Activated T-cell treated with anti-CD3 and anti-CD28 coated beads for 48 hours (primary cell): ENCODE measurements around the gene PRR7.

Experiments
- DNase-seq: peaks from one replicate; pipeline ENCODE4 v3.0.0-alpha.2; 2020; ENCODE audit warnings: low read depth

Gene PRR7

DNA sequence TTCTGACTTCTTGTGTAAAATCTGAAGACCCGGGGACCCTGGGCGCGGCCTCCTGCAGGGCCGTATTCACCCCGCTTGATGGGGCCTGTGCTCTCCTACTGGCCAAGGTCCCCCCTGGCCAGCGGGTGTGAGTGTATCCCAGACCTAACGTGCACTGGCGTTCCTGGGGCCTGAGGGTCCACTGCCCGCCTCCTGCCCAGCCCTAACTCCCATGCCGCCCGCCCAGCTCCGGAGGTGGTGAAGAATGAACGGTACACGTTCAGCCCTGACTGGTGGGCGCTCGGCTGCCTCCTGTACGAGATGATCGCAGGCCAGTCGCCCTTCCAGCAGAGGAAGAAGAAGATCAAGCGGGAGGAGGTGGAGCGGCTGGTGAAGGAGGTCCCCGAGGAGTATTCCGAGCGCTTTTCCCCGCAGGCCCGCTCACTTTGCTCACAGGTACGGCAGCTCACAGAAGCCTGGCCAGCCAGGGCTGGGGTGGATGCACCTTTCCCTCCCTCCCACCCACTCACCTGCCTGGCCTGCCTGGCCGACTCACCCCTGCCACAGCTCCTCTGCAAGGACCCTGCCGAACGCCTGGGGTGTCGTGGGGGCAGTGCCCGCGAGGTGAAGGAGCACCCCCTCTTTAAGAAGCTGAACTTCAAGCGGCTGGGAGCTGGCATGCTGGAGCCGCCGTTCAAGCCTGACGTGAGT is 10.6 kb upstream of the PRR7 start:
- DNase-seq, result no peak

DNA sequence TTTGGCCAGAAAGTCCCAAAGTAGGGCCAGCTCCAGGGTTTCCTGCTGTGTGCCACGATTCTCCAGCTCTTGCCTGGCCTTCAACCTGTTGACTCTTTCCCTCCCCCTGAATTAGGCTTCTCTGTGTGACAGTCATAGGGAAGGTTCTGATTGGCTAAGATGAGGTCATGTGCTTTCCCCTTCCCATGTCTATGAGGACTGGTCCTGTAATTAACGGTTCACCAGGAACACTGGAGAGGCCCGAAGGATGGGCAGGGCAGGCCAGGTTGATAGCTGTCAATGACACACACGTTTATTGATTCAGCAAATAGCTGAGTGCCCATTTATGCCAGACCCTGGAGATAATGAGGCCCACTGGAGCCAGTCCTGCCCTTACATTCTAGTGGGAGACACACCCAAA is 9.0 kb upstream of the PRR7 start:
- no peak for DNase-seq

DNA sequence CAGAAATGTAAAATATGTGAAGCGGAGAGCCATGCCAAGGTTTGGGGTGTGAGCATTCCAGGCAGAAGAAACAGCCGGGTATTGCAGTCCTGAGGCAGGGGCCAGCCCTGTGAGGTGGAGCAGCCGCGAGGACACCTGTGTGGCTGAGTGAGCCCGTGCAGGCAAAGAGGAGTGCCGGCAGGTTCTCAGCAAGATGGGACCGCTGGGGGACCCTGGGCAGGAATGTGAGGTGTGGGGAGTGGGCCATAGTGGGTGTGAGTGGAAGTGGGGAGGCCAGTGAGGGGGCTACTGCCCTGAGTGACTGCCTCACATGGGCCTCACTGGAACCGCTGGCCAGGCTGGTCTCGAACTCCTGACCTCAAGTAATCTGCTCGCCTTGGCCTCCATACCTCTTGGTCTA is 8.1 kb upstream of the PRR7 start:
- DNase-seq, result no peak

DNA sequence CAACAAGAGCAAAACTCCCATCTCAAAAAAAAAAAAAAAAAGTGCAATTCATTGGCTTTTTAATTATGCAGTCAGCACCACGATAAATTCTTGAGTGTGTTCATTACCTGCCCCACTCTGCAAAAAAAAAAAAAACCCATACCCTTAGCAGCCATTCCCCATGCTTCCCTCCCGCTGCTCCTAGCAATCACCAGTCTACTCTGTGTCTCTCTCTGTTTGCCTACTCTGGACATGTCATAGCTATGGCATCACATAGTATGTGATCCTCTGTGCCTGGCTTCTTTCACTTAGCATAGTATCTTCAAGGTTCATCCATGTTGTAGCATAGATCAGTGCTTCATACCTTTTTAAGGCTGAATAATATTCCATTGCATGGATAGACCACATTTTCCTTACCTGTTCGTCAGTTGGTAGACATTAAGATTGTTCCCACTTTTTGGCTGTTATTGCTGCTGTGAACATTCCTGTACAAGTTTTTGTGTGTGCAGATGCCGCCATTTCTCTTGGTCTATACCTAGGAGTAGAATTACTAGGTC is 7.0 kb upstream of the PRR7 start:
- DNase-seq, result no peak

DNA sequence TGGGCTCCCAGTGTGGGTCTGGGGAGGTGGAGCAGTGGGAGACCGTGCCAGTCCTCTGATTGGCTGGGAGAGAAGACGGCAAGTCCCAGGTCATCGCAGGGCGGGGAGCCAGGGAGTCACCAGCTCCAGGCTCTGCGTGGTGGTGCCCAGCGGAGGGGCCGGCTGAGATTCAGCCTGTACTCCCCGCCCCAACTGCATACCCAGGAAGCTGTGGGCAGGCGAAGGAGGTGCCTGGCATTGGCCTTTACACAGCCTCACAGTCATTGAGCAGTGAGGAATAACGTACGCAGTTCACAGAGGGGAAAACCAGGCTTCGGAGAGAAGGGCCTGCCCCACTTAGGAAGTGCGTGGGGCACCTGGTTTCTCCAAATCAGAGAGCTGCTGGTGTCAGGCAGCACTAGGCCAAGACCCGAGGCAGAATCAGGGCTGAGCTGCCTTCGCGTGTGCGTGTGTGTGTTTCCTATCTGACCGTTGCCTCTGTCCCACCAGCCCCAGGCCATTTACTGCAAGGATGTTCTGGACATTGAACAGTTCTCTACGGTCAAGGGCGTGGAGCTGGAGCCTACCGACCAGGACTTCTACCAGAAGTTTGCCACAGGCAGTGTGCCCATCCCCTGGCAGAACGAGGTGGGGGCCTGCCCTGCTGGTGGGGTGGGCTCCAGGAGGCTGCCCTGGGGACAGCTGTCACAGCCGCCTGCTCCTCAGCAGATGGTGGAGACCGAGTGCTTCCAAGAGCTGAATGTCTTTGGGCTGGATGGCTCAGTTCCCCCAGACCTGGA is 6.2 kb upstream of the PRR7 start:
- no peak for DNase-seq

DNA sequence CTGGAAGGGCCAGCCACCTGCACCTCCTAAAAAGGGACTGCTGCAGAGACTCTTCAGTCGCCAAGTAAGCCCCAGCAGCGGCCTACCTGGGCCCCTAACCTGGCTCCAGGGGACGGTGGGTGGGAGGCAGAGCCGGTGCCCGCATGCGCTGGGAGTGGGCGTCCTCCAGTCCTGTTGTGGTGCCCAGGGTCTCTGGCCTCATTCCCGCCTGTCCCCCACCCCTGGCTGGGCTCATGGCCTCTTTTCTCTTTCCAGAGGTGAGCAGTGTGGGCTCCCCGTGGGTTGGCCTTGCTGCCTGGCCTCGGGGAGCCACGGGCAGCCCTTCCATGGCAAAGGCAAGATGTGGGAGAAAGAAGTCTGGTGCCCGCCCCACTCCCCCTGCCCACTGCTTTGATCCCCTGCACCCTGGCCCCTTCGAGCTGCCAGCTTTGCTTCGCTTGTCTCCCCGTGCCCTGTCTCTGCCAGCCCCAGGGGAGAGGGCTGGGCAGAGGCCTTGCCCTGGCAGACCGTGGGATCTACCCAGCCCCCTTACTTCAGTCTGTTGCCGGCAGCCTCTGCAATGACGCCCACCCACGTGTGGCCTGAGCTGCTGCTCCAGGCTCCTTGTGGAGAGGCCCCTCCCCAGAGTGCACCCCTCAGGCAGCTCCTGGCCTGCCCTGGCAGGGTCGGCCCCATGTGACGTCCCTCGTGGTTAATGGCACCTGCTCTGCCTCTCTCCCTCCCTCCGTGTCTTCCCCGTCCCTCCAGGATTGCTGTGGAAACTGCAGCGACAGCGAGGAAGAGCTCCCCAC is 5.4 kb upstream of the PRR7 start:
- no peak for DNase-seq

DNA sequence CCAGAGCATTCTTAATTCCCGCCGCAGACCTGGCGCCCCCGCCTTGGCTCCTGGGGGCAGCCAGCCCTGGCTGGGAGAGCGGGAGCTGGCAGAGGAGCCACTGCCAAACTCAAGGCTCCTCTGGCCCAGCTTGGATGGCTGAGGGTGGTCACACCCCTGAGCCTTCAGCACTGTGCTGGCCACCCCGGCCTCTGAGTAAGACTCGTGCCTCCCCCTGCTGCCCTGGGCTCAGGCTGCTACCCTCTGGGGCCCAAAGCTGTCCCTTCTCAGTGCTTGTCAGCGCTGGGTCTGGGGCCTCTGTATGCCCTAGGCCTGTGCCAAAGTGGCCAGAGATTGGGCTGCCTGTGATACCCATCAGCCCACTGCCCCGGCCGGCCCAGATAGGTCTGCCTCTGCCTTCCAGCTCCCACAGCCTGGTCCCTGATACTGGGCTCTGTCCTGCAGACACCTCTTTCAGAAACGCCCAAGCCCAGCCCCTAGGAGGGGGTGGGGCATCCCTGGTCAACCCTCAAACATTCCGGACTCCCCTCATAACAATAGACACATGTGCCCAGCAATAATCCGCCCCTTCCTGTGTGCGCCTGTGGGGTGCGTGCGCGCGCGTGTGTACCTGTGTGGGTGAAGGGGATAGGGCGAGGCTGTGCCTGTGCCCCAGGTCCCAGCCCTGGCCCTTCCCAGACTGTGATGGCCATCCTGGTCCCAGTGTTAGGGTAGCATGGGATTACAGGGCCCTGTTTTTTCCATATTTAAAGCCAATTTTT is 4.4 kb upstream of the PRR7 start:
- no peak for DNase-seq

DNA sequence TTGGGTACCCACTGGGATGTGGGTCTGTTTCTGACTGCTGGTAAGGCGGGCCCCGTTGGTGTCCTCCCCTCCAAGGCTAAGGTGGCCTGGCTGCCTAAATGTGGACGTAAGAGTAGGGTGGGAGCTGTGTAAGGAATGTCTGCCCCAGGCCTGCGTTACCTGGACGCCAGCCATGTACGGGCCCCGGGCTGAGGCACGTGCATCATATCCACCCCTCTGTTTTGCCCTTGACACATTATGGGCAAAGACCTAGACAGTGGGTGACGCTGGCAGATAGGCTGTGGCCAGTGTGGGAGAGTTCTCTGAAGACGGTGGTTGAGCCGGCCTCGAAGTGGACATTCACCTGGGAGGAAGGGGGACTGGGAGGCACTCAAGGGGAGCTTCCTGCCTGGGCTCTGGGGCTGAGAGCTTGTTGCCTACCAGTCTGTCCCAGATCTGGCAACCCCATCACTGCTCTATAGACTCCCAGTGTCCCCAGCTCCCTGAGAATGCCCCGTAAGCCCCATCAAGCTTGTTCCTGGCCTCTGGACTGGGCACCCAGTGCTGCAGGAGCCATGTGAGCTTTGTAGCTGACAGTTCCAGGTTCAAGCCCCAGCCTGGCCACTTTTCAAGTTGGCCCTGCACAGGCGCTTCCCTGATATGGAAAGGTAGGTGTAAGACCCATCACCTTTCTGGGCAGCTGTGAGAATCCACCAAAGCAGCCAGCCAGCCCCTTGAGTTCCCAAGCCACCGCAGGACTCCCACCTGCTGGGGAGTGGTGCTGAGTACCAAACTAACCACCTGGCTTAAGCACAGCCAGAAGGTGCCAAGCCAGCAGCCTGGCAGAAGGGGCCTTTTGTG is 3.2 kb upstream of the PRR7 start:
- DNase-seq, result no peak

DNA sequence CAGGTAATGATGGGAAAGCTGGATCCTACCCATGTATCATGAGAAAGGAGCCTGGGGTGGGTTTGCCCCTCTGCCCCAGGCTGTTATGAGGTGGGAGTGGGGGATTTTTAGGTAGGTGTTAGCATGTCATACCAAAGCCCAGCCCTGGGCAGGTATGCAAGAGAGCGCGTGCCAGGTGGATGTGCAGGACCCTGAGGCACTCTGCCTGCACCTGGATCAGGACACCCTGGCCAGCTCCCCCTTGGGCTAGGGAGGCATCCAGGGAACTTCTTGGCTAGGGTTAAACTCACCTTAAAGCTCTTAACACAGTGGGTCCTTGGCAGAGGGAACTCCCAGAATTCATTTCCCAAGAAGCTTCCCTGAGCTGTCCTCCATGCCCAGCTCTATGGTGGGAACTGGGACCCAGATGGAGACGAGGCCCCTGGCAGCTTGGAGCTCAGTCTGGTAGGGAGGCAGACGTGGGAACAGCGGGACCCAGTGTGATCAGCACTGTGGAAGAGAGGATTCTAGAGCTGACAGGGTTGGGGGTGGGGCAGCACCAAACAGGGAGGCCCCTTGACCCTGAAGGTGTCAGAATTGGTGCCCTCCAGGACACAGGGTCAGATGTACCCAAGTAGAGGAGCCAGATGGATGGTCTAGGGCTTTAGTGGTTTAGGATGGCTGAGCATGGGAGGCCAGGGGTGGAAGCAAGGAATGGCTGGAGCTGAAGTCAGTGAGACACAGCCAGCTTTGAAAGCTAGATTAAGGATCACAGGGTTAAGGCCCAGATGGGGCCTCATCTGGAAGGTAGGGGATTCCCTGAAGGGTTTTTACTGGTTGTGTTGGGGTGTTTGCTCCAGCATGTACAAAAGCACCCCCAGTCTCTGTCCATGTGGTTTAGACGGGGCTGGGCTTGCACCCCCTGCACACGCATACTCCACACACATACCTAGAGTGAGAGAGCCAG is 2.2 kb upstream of the PRR7 start:
- no peak for DNase-seq

DNA sequence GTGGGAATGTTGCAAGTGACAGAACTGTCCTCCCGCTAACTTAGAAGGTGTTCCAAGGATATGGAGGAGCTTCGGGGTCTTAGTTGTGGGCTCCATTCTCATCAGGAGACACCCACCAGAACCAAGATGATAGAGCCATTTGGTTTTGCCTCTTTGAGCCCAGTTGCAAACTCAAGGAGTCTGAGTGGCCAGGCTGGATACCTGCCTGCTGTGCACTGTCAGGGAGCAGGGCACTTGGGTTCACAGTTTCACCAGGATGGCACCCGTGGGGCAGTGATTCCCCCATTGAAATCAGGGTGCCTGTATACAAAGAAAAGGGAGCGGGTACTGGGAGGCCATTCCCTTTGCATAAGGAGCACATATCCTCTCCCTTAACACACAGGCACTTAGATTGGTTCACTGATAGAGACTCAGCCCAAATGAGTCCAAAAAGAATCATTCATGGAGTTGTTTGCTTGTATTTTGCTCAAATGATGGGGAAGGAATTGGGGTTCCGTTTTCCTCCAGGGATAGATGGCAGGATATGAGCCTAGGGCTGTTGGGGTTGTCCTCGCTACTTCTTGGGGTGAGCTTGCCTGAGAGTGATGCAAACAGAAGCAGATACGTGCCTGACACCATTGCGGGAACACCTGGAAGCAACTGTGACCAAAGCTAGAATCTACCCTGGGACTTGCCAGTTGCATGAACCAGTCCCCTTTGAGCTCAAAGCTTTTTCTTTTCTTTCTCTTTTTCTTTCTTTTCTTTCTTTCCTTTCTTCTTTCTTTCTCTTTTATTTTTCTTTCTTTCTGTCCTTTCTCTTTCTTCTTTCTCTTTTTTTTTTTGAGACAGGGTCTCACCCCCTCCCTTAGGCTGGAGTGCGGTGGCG is 1.3 kb upstream of the PRR7 start:
- no peak for DNase-seq

DNA sequence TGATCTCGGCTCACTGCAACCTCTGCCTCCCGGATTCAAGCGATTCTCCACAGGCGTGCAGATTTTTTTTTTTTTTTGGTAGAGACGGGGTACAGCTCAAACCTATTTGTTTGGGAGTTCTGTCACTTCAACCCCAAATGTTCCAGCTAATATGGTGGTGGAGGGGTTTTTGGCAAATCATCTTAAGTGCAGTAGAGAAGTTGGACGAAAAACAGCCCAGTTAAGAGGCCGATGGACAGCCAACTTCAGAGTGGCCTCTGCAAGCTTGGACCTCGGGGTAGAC is 756 bp upstream of the PRR7 start:
- DNase-seq, result no peak

DNA sequence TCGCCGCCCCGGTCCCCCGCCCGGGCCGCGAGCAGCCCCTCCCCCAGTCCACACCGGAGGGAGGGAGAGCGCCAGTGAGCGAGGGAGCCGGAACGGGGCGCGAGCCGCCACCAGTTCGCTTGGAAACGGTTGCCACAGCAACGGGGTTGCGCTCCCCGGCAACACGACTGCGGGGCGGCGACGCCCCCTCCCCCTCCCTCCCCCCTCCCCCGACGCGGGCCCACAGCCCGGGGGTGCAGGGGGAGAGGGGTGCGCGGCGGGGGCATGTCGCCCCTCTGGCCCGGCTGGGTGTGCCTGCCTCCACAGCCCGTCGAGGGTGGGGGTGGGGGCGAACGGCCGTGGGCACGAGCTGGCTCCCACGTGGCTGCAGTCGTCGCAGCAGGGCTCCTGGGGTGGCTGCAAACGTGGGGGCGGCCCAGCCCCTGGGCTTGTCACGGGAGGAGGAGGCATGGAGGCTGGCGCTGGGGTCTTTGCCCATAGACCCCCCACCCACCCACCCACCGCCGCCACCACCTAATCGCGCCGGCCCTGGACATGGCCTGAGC is 524 bp downstream of the PRR7 start:
- DNase-seq, result peak; percentile 67

DNA sequence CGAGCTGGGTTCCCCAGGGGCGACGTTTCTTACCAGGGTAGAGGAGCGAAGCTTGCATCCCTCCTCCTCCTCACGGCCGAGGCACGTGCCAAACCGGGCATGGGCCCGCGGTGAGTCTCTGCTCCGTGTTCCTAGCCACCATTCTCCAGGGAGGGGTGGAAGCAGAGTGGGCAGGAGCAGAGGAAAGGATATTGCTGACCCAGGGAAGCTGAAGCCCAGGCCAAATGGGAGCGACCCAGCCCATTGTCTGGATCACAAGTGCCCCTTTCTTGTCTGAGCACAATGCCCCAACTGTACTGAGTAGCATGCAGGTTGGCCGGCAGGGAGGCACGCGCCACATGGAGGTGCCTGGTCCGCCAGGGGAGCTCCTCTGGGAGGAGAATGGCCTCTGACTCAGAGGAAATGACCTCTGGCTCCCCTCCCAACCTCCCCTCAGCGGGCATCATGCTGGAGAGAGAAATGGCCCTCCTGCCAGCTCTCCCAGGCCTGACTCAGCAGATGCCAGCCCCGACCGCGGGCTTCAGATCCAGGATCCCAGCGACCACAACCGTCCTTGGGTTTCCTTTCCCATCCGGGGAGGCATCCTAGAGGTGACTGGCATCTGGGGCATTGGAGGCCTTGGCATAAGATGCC is 1.1 kb downstream of the PRR7 start:
- no peak for DNase-seq

DNA sequence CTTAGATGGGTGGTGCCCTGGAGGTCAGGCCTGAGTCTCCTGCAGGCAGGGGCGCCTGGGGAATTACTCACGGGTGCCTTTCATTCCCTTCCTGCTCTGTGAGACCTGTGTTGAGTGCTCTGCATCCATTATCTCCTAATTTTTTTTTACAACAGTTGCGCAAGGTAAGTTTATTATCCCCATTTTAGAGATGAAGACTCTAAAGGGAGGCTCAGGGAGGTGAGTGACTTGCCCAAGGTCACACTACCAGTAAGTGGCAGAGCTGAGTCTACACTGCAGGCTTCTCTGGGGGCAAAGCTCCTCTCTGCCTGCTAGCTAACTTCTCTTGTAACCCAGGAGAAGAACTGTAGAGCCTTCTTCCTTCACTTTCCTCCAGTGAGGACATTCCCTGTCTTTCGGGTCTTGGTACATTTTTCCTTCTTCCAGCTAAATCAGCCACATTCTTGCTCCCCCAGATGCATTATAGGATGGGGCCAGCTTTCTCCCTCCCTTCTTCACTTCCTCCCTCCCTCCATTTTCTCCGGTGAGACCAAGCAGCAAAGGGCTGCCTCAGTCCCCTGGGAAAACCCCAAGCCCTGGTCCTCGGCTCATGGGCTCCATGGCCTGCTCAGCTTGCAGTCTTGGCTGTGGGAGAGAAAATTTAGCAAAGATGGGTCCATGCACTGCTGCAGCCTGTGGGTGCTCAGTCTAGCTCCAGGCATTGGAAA is 1.8 kb downstream of the PRR7 start:
- DNase-seq, result no peak

DNA sequence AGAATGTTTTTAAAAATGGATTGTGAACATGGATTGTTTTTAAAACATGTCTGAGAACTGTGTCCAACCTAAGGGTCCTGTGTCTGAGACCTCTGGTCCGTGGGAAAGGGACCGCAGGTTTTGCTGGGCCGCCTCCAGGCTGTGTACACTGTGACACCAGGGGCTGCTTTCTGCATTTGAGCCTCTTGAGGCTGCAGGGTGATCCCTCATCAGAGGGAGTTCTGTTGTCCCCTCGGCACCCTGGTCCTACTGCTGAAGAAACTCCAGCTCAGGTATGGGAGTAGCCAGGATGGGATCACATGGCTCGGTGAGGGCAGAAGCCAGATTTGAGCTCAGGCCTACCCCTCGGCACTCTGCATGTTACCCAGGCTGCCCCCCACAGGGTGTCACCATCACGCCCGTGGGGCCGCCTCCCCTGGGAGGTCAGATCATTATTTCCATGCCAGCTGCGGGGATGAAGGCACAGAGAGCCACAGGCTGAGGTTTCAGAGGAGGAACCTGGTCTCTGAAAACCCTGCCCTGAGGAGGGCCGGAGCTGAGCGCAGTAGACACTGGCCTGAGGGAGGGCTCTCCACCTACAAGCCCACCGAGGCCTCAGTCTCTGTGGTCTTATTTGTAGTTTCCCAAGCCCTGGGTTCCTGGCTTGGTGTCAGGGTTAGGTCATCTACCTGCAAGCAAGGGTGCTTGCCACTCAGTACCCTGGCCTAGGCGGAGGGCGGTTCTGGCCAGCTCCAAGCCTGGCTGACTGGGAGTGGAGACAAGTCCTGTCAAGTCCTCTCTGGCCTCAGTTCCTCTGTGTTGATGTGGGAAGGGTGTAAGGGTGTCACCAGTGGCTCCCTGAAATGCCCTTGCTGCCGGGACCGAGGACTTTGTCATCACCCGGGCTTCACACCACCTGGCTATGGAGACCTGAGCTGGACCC is 2.8 kb downstream of the PRR7 start:
- DNase-seq, result no peak

DNA sequence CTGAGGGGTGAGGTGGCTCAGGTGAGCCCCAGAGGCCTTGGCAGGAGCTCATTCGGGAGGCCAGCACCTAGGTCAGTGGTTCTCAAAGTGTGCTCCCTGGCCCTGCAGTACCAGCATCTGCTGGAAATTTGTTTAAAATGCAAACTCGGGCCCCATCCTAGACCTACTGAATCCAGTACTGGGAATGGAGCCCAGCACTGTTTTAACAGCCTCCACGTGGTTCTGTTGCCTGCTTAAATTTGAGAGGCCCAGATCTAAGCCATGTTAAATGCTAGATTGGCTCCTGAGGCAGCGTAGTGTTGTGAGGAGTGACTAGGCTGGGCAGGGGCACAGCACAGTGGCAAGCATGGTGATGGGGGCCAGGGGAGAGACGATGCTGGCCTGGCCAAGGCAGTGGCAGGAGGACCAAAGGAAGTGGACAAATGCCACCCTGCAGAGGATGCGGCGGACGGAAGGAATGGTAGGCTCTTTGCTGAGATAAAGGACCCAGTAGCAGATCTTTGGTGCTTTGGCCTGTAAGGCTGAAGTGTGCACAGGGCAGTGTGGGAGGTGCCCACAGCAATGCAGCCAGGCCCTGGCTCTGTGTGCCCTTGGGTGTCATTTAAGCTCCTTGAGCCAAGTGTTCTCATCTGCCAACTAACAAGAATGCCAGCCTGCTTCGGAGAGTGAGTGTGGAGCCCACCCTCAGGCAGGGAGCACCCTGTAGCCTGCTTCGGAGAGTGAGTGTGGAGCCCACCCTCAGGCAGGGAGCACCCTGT is 4.2 kb downstream of the PRR7 start:
- no peak for DNase-seq
